Nephron progenitor cell (in vitro differentiated cells): Measurements from ENCODE around the gene XPO6.

Experiments used
- DNase-seq: peaks from one replicate; pipeline ENCODE4 v3.0.0; 2021
- H3K27ac Mint-ChIP-seq: 2 replicates; pipeline ENCODE4 v1.8.0; 2021; ENCODE audit warnings: mild to moderate bottlenecking, moderate library complexity, mixed read lengths
- H3K27me3 Mint-ChIP-seq: 2 replicates; pipeline ENCODE4 v1.8.0; 2021; ENCODE audit warnings: mild to moderate bottlenecking, low read depth, mixed read lengths; ENCODE audit not compliant: poor library complexity
- H3K36me3 Mint-ChIP-seq: 2 replicates; pipeline ENCODE4 v1.8.0; 2021; ENCODE audit warnings: low read depth, mixed read lengths
- H3K4me1 Mint-ChIP-seq: 2 replicates; pipeline ENCODE4 v1.8.0; 2021; ENCODE audit warnings: mixed read lengths
- H3K4me3 Mint-ChIP-seq: 2 replicates; pipeline ENCODE4 v1.8.0; 2021; ENCODE audit warnings: mild to moderate bottlenecking, moderate library complexity, mixed read lengths
- H3K9me3 Mint-ChIP-seq: 2 replicates; pipeline ENCODE4 v1.8.0; 2021; ENCODE audit warnings: mild to moderate bottlenecking, moderate library complexity, mixed read lengths
- TF ChIP-seq, protein P1 (sequence below): fragments of 200-600 bp; sonication (generic); IDR thresholded peaks from 2 replicates; pipeline ENCODE4 v1.5.0; 2021; ENCODE audit warnings: antibody characterized with exemption

XPO6 gene

GRCh38 chr16:28091656-28092055 is 120.1 kb downstream of the XPO6 start:
- TF ChIP-seq, protein P1, sequence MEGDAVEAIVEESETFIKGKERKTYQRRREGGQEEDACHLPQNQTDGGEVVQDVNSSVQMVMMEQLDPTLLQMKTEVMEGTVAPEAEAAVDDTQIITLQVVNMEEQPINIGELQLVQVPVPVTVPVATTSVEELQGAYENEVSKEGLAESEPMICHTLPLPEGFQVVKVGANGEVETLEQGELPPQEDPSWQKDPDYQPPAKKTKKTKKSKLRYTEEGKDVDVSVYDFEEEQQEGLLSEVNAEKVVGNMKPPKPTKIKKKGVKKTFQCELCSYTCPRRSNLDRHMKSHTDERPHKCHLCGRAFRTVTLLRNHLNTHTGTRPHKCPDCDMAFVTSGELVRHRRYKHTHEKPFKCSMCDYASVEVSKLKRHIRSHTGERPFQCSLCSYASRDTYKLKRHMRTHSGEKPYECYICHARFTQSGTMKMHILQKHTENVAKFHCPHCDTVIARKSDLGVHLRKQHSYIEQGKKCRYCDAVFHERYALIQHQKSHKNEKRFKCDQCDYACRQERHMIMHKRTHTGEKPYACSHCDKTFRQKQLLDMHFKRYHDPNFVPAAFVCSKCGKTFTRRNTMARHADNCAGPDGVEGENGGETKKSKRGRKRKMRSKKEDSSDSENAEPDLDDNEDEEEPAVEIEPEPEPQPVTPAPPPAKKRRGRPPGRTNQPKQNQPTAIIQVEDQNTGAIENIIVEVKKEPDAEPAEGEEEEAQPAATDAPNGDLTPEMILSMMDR, result no peak
- DNase-seq, result no peak
- peaks cover 9% of the 10 kb centered on the region for H3K4me1 Mint-ChIP-seq
- peaks cover 3% of the 10 kb centered on the region for H3K36me3 Mint-ChIP-seq
- no peak overlapping the region for H3K27ac Mint-ChIP-seq
- no peak overlapping the region for H3K4me3 Mint-ChIP-seq
- peaks cover 4% of the 10 kb centered on the region for H3K27me3 Mint-ChIP-seq
- no peaks in the 10 kb centered on the region for H3K9me3 Mint-ChIP-seq

DNA sequence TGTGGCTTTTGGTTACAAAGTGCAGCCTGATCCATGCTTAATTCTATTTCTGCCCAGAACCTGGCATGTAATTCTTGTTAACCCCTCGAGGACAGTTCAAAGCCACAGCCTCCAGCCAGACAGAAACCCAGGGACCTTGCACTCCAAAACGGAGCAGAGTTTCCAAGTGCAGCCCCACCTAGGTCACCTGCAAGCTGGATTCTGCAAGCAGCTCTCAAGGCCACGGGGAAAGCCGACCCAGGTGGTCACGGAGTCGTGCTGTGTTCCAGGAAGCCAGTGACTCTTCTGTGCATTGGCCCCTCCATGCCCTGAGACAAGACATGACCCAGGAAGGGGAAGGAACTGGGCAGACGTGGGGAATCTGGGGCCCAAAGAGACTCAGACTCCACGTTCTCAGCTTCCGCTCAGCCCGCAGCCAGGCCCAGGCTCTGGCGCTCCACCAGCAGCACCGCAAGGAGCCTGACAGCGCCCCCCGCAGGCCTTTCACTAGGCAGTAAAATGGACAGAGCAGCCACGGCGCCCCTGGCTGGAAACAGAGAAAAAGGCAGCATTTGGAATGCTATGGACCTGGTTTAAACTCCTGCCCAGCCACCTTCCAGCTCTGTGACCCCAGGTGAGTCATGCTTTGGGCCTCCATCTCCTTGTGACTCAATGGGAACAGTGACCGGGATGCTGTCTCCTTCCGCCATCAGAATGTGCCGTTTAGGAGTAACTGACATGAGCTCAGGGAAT is 121.0 kb downstream of the XPO6 start:
- H3K9me3 Mint-ChIP-seq, result no peaks in the 10 kb centered on the region
- DNase-seq, result no peak
- H3K36me3 Mint-ChIP-seq, result no peaks in the 10 kb centered on the region
- peak overlapping the region; percentile 25 for H3K27ac Mint-ChIP-seq
- H3K4me1 Mint-ChIP-seq, result peaks cover 5% of the 10 kb centered on the region
- TF ChIP-seq, protein P1, result no peak
- peaks cover 4% of the 10 kb centered on the region for H3K27me3 Mint-ChIP-seq
- H3K4me3 Mint-ChIP-seq, result no peak overlapping the region

DNA sequence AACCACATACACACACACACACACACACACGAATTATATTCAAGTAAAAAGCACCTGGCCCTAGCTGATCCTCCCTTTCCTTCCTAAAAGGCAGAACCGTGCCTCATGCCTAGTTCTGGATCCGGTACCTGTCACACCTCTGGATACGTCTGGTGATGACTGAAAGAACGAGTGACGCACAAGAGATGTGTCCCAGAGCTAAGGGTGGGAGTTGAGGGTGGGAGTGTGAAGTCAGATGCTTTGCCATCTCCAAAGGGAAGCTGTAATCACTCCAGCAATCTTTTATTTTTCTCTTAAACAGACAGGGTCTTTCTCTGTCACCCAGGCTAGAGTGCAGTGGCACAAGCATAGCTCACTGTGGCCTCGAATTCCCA is 121.8 kb downstream of the XPO6 start:
- peak overlapping the region; percentile 25 for H3K27ac Mint-ChIP-seq
- no peaks in the 10 kb centered on the region for H3K36me3 Mint-ChIP-seq
- H3K4me1 Mint-ChIP-seq, result peaks cover 10% of the 10 kb centered on the region
- H3K27me3 Mint-ChIP-seq, result peaks cover 4% of the 10 kb centered on the region
- DNase-seq, result no peak
- no peak overlapping the region for H3K4me3 Mint-ChIP-seq
- TF ChIP-seq, protein P1, result no peak
- no peaks in the 10 kb centered on the region for H3K9me3 Mint-ChIP-seq

- no peak overlapping the region for H3K4me3 Mint-ChIP-seq
- H3K4me1 Mint-ChIP-seq, result peaks cover 10% of the 10 kb centered on the region
- TF ChIP-seq, protein P1, result no peak
- no peak overlapping the region for H3K27ac Mint-ChIP-seq
- H3K27me3 Mint-ChIP-seq, result peaks cover 4% of the 10 kb centered on the region
- no peaks in the 10 kb centered on the region for H3K36me3 Mint-ChIP-seq
- DNase-seq, result no peak
- H3K9me3 Mint-ChIP-seq, result no peaks in the 10 kb centered on the region
Observed at GRCh38 chr16:28089205-28089991, 122.4 kb downstream of the XPO6 start.

DNA sequence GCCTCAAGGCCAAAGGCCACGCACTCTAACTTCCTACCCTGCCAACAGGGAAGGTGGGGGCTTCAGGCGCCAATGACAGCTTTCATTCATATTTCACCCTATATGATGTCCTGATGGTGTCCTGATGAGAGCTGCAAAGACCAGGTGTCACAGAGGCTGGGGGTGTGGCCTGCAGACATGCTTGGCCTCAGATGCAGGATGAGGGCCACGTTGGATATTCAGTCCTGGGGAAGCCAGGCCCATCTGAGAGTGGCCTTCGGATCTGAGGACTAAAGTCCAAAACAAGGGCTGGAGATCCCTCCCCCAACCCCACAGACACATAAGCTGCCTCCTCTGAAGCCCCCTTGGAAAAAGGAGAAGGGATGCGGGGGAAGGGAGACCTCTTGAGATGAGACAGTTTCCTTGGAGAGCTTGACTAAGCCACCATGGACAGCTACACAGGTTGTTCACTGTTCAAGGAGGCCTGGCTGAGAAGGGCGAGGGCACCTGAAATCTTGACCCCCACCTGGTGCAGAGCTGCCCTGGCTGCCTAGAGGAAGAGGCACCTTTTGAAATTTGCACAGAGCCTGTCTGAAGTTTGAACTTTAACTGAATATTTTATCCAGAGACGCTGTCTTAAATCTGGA is 124.0 kb downstream of the XPO6 start:
- no peaks in the 10 kb centered on the region for H3K9me3 Mint-ChIP-seq
- TF ChIP-seq, protein P1, result no peak
- peaks cover 6% of the 10 kb centered on the region for H3K4me1 Mint-ChIP-seq
- H3K27ac Mint-ChIP-seq, result no peak overlapping the region
- peaks cover 4% of the 10 kb centered on the region for H3K27me3 Mint-ChIP-seq
- DNase-seq, result no peak
- H3K4me3 Mint-ChIP-seq, result no peak overlapping the region
- H3K36me3 Mint-ChIP-seq, result no peaks in the 10 kb centered on the region
